Large intestine (tissue), 12 donors: ENCODE results near the gene DCP1B. TPM values are rescaled to one million over a fixed set of nuclear protein-coding genes. Genes with fewer than 3 reads are reported as not detected.

Experiments
- DNase-seq, 2 donors: peaks; one replicate each; pipeline versions ENCODE4 v3.0.0 to v3.0.0-alpha.2; 2013
- H3K27ac ChIP-seq: one replicate; pipeline ENCODE4 v1.5.1; 2013; ENCODE audit warnings: low read length
- H3K27me3 ChIP-seq: 2 replicates; pipeline ENCODE4 v1.6.1; 2013; ENCODE audit warnings: low read length; ENCODE audit not compliant: control insufficient read depth, insufficient read depth
- H3K36me3 ChIP-seq: 2 replicates; pipeline ENCODE4 v1.6.1; 2013; ENCODE audit warnings: low read length; ENCODE audit not compliant: control insufficient read depth, insufficient read depth
- H3K4me1 ChIP-seq: one replicate; pipeline ENCODE4 v1.6.1; 2013; ENCODE audit warnings: low read length; ENCODE audit not compliant: control insufficient read depth, insufficient read depth
- H3K4me3 ChIP-seq: one replicate; pipeline ENCODE4 v1.5.1; 2013; ENCODE audit warnings: low read length
- H3K9me3 ChIP-seq: one replicate; pipeline ENCODE4 v1.6.1; 2013; ENCODE audit warnings: mild to moderate bottlenecking, low read depth, low read length, moderate library complexity; ENCODE audit not compliant: control insufficient read depth
- WGBS: methylation state at CpG from one replicate; pipeline ENCODE4 v1.1.5; 2013; ENCODE audit warnings: low lambda C conversion rate; ENCODE audit not compliant: insufficient coverage; 5-methylcytosine and 5-hydroxymethylcytosine counted together
- long read RNA-seq, 11 donors: transcript quantifications; one replicate each; lab custom pipeline, GENCODE V29; 2026
- polyA plus RNA-seq: library from polyadenylated mRNA; unstranded; fragments of 120-200 nt; gene quantifications from one replicate; pipeline ENCODE4 v1.2.1, GENCODE V29; 2013

Gene DCP1B
- 17.2 TPM for polyA plus RNA-seq
- long read RNA-seq, donor 1, partial matches to known transcripts: 0 of 5 reads
- long read RNA-seq, donor 1, other reads (novel, unspliced or antisense): 0 of 5 reads
- long read RNA-seq, donor 2, partial matches to known transcripts: 10 of 16 reads
- long read RNA-seq, donor 2, other reads (novel, unspliced or antisense): 0 of 16 reads
- long read RNA-seq, donor 3: 0 reads
- long read RNA-seq, donor 4: 0 reads
- long read RNA-seq, donor 5, partial matches to known transcripts: 0 of 5 reads
- long read RNA-seq, donor 5, other reads (novel, unspliced or antisense): 0 of 5 reads
- long read RNA-seq, donor 6, partial matches to known transcripts: 0 of 2 reads
- long read RNA-seq, donor 6, other reads (novel, unspliced or antisense): 0 of 2 reads
- long read RNA-seq, donor 7, partial matches to known transcripts: 0 of 3 reads
- long read RNA-seq, donor 7, other reads (novel, unspliced or antisense): 0 of 3 reads
- long read RNA-seq, donor 8, partial matches to known transcripts: 5 of 9 reads
- long read RNA-seq, donor 8, other reads (novel, unspliced or antisense): 0 of 9 reads
- long read RNA-seq, donor 9, partial matches to known transcripts: 5 of 12 reads
- long read RNA-seq, donor 9, other reads (novel, unspliced or antisense): 0 of 12 reads
- long read RNA-seq, donor 10, transcript DCP1B-201 (9 exons, 2,086 nt): major isoform, 6 of 13 reads
- long read RNA-seq, donor 10, partial matches to known transcripts: 6 of 13 reads
- long read RNA-seq, donor 10, other reads (novel, unspliced or antisense): 0 of 13 reads
- long read RNA-seq, donor 11, partial matches to known transcripts: 0 of 2 reads
- long read RNA-seq, donor 11, other reads (novel, unspliced or antisense): 0 of 2 reads

GRCh38 chr12:2004113-2004929, at the start of gene DCP1B:
Gene DCP1B, minus strand, starts transcription at chr12:2004457. Its CDS starts 26 bp downstream, at chr12:2004431.
- Histone ChIP-seq H3K4me1 (peaks cover 4% of the 10 kb centered on the region), H3K36me3 (no peaks in the 10 kb centered on the region), H3K9me3 (no peaks in the 10 kb centered on the region), H3K27me3 (no peaks in the 10 kb centered on the region), H3K27ac (peak within 1 kb of the TSS; percentile 91), H3K4me3 (peak within 1 kb of the TSS; percentile 95)
- peak; percentile 98 for DNase-seq
- 0% methylated on average over 1 of the region's 55 CpGs for WGBS

- H3K36me3 ChIP-seq: no peaks in the 10 kb centered on the region
- peak overlapping the region; percentile 53 for H3K4me3 ChIP-seq
- DNase-seq: peak in 1 of 2 donors; percentile 42
- H3K4me1 ChIP-seq: peaks cover 11% of the 10 kb centered on the region
- no peaks in the 10 kb centered on the region for H3K9me3 ChIP-seq
- H3K27me3 ChIP-seq: peaks cover 53% of the 10 kb centered on the region
- WGBS: no CpG with 5 or more reads among the region's 60 CpGs
- no peak overlapping the region for H3K27ac ChIP-seq
Measured at GRCh38 chr12:2053691-2054090, 49.4 kb upstream of the DCP1B start.

GRCh38 chr12:2052826-2053678, 48.8 kb upstream of the DCP1B start, which contains the start of gene CACNA1C:
Gene CACNA1C, plus strand, starts transcription at chr12:2052987. Its CDS starts 576 bp downstream, at chr12:2053563.
- peak within 1 kb of the TSS; percentile 44 for H3K27ac ChIP-seq
- peak; percentile 46 to 76 for DNase-seq
- peaks cover 11% of the 10 kb centered on the region for H3K4me1 ChIP-seq
- H3K9me3 ChIP-seq: no peaks in the 10 kb centered on the region
- H3K27me3 ChIP-seq: peaks cover 52% of the 10 kb centered on the region
- H3K4me3 ChIP-seq: peak within 1 kb of the TSS; percentile 53
- no peaks in the 10 kb centered on the region for H3K36me3 ChIP-seq
- no CpG with 5 or more reads among the region's 90 CpGs for WGBS

GRCh38 chr12:2051700-2052621, 47.7 kb upstream of the DCP1B start:
- H3K27me3 ChIP-seq: peaks cover 43% of the 10 kb centered on the region
- peak overlapping the region; percentile 40 for H3K4me3 ChIP-seq
- DNase-seq: peak in 1 of 2 donors; percentile 46

GRCh38 chr12:2049604-2050540, 45.6 kb upstream of the DCP1B start:
- H3K4me1 ChIP-seq: peaks cover 11% of the 10 kb centered on the region
- H3K9me3 ChIP-seq: no peaks in the 10 kb centered on the region
- H3K27me3 ChIP-seq: peaks cover 26% of the 10 kb centered on the region
- H3K36me3 ChIP-seq: no peaks in the 10 kb centered on the region
- peak overlapping the region; percentile 11 for H3K4me3 ChIP-seq
- peak; percentile 94 to 96 for DNase-seq
- H3K27ac ChIP-seq: peak overlapping the region; percentile 75
- 33% methylated on average over 3 of the region's 8 CpGs for WGBS

More at GRCh38 chr12:2051700-2052621, 47.7 kb upstream of the DCP1B start:
- peaks cover 11% of the 10 kb centered on the region for H3K4me1 ChIP-seq
- 55% methylated on average over 4 of the region's 52 CpGs for WGBS
- H3K9me3 ChIP-seq: no peaks in the 10 kb centered on the region
- peak overlapping the region; percentile 26 for H3K27ac ChIP-seq
- no peaks in the 10 kb centered on the region for H3K36me3 ChIP-seq

GRCh38 chr12:2047752-2048151, 43.5 kb upstream of the DCP1B start:
- Histone ChIP-seq H3K36me3 (no peaks in the 10 kb centered on the region), H3K9me3 (no peaks in the 10 kb centered on the region), H3K4me3 (no peak overlapping the region), H3K27me3 (peaks cover 12% of the 10 kb centered on the region), H3K4me1 (peaks cover 11% of the 10 kb centered on the region), H3K27ac (no peak overlapping the region)
- WGBS: no CpG with 5 or more reads among the region's 7 CpGs
- peak in 1 of 2 donors; percentile 25 for DNase-seq

GRCh38 chr12:2046957-2047356, 42.7 kb upstream of the DCP1B start:
- H3K27ac ChIP-seq: no peak overlapping the region
- no peak overlapping the region for H3K4me3 ChIP-seq
- H3K4me1 ChIP-seq: peaks cover 11% of the 10 kb centered on the region
- no peaks in the 10 kb centered on the region for H3K9me3 ChIP-seq
- no CpG with 5 or more reads among the region's 4 CpGs for WGBS
- no peak for DNase-seq
- H3K36me3 ChIP-seq: no peaks in the 10 kb centered on the region
- peaks cover 11% of the 10 kb centered on the region for H3K27me3 ChIP-seq

GRCh38 chr12:2044165-2044564, 39.9 kb upstream of the DCP1B start:
- peaks cover 3% of the 10 kb centered on the region for H3K4me1 ChIP-seq
- H3K36me3 ChIP-seq: no peaks in the 10 kb centered on the region
- H3K27me3 ChIP-seq: peaks cover 4% of the 10 kb centered on the region
- no CpG with 5 or more reads among the region's 6 CpGs for WGBS
- H3K4me3 ChIP-seq: no peak overlapping the region
- no peaks in the 10 kb centered on the region for H3K9me3 ChIP-seq
- no peak overlapping the region for H3K27ac ChIP-seq
- no peak for DNase-seq
